Measurements from ENCODE around the gene PRR12.

The PRR12 gene

GRCh38 chr19:49652551-49653465 is 61.8 kb downstream of the PRR12 start:
- in situ Hi-C loops (cut with HindIII; ENCODE audit: low sequenced_read_pairs), result no loop called here
- no peak overlapping the region for H3K4me3 ChIP-seq (ENCODE audit: low read depth, low read length)
- DNase-seq (ENCODE audit: low read depth), result no peak
- TF ChIP-seq CTCF (IDR thresholded peaks at IDR 0.05; ENCODE audit: low read depth, low read length, missing control alignments), result no peak

DNA sequence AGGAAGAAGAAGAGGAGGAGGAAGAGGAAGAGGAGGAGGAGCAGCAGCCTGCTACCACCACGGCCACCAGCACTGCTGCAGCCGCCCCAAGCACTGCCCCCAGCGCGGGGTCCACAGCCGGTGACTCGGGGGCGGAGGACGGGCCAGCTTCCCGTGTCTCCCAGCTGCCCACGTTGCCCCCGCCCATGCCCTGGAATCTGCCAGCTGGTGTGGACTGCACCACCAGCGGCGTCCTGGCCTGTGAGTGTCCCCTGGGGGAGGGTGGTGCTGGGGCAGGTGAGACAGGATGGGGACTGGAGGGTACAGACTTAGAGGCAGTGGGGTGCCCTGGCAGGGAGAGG is 62.5 kb downstream of the PRR12 start:
- DNase-seq (ENCODE audit: low read depth), result no peak
- H3K4me3 ChIP-seq (ENCODE audit: low read depth, low read length), result no peak overlapping the region
- TF ChIP-seq CTCF (IDR thresholded peaks at IDR 0.05; ENCODE audit: low read depth, low read length, missing control alignments), result no peak
- in situ Hi-C loops (cut with HindIII; ENCODE audit: low sequenced_read_pairs), result no loop called here

- no peak for DNase-seq (ENCODE audit: low read depth)
- TF ChIP-seq CTCF (IDR thresholded peaks at IDR 0.05; ENCODE audit: low read depth, low read length, missing control alignments), result no peak
- H3K4me3 ChIP-seq (ENCODE audit: low read depth, low read length), result no peak overlapping the region
- in situ Hi-C loops (cut with HindIII; ENCODE audit: low sequenced_read_pairs), result no loop called here
Measured at GRCh38 chr19:49654581-49654980, 63.6 kb downstream of the PRR12 start.

DNA sequence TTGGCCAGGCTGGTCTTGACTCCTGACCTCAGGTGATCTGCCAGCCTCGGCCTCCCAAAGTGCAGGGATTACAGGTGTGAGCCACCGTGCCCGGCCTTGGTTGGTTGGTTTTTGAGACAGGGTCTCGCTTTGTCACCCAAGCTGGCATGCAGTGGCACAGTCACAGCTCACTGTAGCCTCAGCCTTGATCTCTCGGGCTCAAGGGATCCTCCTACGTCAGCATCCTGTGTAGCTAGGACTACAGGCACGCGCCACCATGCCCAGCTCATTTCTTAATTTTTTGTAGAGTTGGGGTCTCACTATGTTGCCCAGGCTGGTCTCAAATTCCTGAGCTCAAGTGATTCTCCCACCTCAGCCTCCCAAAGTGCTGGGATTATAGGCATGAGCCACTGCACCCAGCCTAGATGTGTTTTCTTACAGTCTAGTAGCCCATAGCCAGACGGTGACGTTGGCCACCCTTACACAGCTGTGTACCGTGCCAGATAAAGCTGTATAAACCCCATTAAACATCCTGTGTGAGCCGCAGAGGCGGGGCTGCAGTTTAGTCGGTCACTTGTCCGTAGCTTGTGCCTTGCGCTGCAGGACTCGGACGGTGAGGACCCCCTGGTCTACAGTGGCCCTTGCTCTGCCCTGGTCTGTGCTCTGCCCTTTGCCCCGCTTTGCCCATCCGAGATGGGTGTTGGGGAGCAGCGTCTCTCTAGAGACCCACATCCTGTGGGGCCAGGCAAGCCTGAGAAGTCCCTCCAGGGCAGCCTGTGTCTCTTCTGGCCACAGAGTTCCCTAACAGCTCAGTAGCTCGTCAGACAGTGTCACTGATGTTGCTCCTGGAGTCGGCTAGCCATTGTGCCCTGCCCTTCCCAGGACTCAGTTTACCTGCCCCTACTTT is 64.8 kb downstream of the PRR12 start:
- in situ Hi-C loops (cut with HindIII; ENCODE audit: low sequenced_read_pairs), result no loop called here
- no peak overlapping the region for H3K4me3 ChIP-seq (ENCODE audit: low read depth, low read length)
- no peak for TF ChIP-seq CTCF (IDR thresholded peaks at IDR 0.05; ENCODE audit: low read depth, low read length, missing control alignments)
- DNase-seq (ENCODE audit: low read depth), result no peak

DNA sequence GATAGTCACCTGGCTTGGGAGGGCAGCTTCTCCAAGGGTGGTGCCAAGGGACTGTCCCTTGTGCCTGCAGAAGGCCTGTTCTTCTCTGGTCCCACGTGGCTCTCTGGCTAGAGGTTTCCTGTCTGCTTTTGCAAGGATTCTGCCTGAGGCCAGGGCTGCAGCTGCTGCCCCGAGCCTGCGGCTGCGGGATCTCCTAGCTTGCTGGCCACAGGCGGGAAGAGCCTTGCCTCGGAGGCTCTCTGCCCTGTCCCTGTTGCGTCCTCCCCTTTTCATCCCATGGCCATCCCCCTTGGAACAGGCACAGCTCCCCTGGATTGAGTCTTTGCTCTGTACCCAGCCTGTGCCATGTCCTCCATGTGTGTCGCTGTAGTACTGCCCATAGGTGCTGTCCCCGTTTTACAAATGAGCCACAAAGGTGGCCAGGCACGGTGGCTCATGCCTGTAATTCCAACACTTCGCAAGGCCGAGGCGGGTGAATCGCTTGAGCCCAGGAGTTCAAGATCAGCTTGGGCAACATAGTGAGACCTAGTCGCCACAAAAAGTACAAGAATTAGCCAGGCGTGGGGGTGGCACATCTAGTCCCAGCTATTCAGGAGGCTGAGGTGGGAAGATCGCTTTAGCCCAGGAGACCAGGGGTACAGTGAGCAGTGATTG is 65.6 kb downstream of the PRR12 start:
- in situ Hi-C loops (cut with HindIII; ENCODE audit: low sequenced_read_pairs), result no loop called here

More for the DNA sequence above, 65.6 kb downstream of the PRR12 start:
- no peak for TF ChIP-seq CTCF (IDR thresholded peaks at IDR 0.05; ENCODE audit: low read depth, low read length, missing control alignments)
- no peak for DNase-seq (ENCODE audit: low read depth)
- no peak overlapping the region for H3K4me3 ChIP-seq (ENCODE audit: low read depth, low read length)

Measured in astrocyte of the cerebellum (primary cell).